GM12891 (cell line): ENCODE measurements around the gene ANKLE2.

ENCODE experiments used
- POLR2A ChIP-seq: IDR thresholded peaks from 2 replicates; pipeline ENCODE4 v1.6.1; 2011; ENCODE audit warnings: low read depth, low read length, control low read depth
- POLR2AphosphoS5 ChIP-seq: IDR thresholded peaks from 2 replicates; pipeline ENCODE4 v1.6.1; 2011; ENCODE audit warnings: low read depth, low read length, control low read depth

DNA sequence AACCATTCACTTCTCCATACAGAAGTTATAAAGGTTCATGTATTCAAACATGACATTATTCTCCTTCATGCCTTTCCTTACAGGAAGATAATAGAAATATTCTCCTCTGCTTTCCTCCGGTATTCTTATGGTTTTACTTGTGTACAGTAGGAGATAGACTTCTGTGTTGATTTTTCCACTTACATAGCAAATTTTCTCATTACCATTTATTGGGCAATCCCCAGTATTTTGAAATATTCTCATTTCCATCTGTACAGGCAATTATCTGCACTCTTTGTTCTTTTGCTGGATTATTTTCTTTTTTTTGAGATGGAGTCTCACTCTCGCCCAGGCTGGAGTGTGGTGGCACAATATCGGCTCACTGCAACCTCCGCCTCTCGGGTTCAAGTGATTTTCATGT lies 63.3 kb downstream of the ANKLE2 start:
- TF ChIP-seq POLR2AphosphoS5 (no peak), POLR2A (no peak)
